SW480 (cell line): ENCODE data around the gene CFAP20DC.

Experiments used
- DNase-seq: peaks from one replicate; pipeline ENCODE4 v3.0.0-alpha.2; 2016; ENCODE audit warnings: low spot score

CFAP20DC gene

DNA sequence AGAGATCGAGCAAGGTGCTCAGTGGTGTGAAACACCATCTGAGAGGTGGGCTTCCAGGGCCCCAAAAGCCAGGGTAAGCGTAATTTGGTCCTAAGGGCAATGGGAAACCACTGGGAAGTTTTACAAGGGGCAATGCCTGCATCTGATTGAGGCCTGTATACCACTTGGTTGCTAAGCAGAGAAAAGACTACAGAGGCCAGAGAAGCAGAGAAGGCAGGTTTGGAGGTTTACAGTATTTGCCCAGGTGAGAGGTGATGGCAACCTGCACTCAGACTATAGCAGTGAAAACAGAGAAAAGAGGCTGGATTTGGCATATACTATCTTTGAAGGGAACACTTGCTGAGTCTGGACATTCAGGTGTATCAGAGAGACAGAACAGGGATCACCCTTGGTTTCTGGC is 249.8 kb downstream of the CFAP20DC start:
- DNase-seq, result no peak

- DNase-seq, result no peak
Observed at GRCh38 chr3:58799271-58799670, 250.6 kb downstream of the CFAP20DC start.

GRCh38 chr3:58798312-58798711 is 251.5 kb downstream of the CFAP20DC start:
- DNase-seq, result no peak

GRCh38 chr3:58794750-58795149 is 255.1 kb downstream of the CFAP20DC start:
- no peak for DNase-seq

GRCh38 chr3:58793938-58794337 is 255.9 kb downstream of the CFAP20DC start:
- no peak for DNase-seq

DNA sequence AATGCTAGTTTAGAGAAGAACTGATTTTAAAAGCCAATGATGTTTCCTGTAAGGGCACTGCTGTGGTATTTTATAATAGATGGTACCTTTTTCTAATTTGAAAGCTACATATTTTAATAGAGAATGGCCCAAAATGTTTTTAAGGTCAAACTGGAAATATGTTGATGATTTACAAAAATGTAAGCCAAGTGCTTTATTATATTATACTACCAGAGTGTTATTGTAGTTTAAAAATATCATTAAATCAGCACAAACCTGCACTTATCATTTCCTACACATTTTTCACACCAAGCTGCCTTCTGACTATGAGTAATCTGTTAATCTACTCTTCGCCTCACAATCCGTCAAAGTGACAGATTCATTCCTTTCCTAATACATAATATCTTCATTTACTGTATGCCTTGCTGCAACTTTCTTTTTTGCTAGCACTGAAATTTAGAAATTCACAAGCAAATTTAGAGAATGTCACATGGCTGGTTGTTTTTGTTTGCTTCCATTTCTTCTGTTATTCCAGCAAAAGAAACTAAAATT is 256.8 kb downstream of the CFAP20DC start:
- DNase-seq, result no peak

DNA sequence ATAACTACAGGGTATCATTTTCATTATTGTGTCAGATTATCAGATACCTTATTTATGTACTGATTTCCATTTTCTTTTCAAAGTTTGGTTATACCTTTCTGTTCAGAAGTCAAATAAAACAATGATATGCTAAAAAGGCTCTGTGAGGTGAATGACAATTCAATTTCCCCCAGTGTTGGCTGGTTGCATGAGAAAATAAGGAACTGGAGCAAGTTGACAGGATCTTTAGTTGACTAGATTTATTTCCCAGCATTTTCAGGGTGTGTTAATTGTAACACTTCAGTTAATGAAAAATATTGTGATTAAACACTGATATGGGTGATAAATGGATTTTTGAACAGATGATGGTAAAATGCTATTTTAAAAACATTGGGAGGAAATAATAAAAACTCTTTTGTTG is 260.4 kb downstream of the CFAP20DC start:
- DNase-seq, result no peak

DNA sequence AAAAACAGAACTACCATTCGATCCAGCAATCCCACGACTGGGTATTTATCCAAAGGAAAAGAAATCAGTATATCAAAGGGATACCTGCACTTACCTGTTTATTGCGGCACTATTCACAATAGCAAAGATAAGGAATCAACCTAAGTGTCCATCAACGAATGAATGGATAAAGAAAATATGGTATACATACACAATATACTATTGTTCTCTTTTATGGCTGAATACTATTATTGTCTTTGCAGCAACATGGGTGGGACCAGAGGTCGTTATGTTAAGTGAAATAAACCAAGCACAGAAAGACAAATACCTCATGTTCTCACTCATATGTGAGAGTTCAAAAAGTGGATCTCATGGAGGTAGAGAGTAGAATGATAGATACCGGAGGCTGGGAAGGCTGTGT is 264.9 kb downstream of the CFAP20DC start:
- no peak for DNase-seq

DNA sequence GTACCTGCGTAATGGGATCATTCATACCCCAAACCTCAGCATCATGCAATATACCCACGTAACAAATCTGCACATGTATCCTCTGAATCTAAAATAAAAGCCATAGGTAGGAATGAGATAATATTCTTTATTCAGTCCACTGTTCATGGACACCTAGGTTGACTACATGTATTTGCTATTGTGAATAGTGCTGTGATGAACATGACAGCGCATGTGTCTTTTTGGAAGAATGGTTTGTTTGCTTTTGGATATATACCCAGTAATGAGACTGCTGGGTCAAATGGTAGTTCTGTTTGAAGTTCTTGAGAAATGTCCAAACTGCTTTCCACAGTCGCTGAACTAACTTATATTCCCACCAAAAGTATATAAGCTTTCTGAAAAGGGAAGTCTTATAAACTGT is 265.4 kb downstream of the CFAP20DC start:
- DNase-seq, result no peak

GRCh38 chr3:58783845-58784244 is 266.0 kb downstream of the CFAP20DC start:
- DNase-seq, result no peak

DNA sequence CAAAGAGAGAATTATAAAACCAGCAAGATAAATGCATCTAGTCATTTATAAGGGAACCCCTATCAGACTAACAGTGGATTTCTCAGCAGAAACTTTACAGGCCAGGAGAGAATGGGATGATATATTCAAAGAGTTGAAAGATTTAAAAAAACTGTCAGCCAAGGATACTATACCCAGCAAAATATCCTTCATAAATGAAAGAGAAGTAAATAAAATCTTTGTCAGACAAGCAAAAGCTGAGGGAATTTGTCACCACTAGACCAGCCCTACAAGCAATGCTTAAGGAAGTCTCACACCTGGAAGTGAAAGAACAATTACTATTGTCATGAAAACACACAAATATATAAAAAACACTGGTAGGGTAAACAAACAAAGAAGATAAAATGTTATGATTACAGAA is 269.9 kb downstream of the CFAP20DC start:
- DNase-seq, result no peak

GRCh38 chr3:58776231-58776630 is 273.6 kb downstream of the CFAP20DC start:
- peak; percentile 2 for DNase-seq

DNA sequence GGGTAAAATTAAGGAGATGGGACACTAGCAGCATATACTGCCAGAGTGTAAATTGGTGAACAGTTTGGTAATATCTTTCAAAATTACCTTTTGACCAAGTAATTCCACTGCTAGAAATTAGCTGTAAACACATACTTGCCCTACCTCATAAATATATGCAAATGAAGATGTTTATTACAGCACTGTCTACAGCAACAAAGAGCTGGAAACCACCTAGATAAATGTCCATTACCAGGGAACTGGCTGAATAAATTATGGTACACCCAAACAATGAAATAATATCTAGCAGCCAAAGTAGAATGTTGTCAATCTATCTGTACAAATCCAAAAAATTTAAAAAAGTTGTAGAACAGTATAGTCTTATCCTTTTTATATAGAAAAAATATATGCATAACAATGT is 277.4 kb downstream of the CFAP20DC start:
- no peak for DNase-seq

GRCh38 chr3:58769065-58769464 is 280.8 kb downstream of the CFAP20DC start:
- no peak for DNase-seq

DNA sequence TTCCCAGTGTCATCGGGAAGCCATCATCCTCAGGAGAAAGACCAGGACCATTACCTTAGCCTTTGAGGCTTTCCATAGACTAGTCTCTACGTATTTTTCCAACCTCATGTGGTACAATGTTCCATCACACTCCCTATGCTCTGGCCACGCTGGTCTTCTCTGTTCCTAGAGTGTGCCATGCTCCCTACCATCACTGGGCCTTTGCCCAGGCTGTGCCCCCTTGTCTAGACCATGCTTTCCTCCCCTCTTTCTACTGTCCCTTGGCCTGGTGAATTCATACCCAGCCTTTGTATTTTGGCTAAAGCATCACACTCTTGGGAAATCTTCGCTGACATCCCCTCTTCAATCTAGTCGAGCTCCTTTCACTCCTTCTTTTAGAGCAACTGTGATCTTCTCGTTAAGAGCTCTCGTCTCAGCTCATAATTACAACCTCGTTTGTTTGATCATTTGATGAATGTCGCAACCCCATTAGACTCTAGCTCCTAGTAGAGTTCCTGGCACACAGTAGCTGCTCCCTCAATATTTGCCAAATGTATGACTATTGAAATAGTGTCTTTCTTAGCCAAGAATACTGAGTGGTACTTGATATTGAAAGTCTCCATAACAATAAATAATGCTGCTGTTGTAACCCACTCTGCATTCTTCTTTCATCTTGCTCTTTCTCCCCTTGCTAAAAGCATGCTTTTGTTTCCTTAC is 283.1 kb downstream of the CFAP20DC start:
- DNase-seq, result no peak

DNA sequence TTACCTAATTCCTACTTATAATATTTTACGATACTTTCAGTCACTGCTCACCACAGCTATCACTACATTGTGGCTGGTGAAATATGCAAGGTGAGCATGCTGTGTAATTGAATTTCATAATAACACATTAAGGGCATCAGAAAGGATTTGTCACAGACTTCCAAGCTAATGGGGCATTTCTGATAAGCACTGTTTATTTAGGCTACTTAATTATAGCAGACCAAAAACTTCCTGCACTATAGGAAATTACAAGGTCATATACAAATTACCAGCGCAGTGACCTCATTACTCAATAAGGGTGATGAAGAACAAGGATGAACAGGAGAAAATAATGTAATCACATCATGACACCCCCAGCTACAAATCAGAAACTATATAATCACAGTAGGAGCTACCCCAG is 294.7 kb downstream of the CFAP20DC start:
- no peak for DNase-seq

DNA sequence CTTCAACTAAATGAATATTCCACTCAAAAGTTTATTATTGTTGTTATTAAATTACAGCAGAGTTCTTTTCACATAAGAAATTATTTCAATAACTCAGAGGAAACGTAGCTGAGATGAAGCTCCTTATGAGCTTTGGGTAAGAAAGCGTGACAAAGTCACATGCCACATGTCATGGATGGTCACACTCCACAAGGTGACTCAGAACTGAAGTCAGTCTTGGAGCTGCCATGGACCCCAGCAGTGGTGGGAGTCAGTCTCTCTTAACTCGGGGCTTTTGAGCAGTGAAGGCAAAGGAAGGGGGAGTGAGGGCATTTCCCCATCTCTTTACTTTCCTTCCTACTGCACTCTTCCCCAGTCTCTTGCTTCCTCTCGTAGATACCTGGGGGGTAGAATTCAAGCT is 295.8 kb downstream of the CFAP20DC start:
- no peak for DNase-seq

GRCh38 chr3:58751882-58752567 is 297.8 kb downstream of the CFAP20DC start:
- DNase-seq, result no peak

DNA sequence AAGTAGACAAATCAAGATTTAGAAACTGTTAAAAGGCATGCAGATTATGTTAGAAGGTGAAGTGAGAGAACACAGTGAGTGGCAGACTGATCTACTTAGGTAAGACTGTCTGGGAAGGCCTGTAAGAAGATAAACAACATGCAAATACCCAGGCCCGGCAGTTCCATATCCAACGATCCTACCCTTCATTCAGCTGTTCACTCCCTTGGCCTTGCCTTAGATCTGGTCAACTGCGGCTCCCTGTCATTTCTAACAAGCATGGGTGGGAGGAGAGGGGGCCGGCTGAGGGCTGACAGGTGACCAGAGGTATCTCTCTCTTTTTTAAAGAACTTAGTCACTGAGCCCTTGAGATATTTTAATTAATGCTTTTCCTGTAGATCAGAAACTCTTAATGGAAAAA is 298.6 kb downstream of the CFAP20DC start:
- no peak for DNase-seq

GRCh38 chr3:58749948-58750347 is 299.9 kb downstream of the CFAP20DC start:
- no peak for DNase-seq

DNA sequence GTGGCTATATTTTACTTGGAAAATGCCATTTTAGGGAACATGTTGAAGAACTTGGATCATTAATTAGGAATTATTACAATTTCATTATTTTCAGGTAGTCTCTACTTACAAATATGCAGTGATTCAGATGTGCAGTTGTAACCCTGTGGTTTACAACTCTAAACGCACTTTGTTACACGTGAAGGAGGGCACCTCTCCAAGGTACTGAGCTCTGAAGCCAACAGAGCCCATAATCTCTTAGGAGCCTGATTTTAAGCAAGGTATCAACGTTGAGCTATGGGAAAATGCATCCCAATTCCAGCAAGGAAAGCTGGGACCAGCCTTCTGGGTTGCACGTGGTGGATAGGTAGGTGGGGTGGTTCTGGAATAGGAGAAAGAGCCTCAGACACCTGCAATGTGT is 301.8 kb downstream of the CFAP20DC start:
- DNase-seq, result no peak

DNA sequence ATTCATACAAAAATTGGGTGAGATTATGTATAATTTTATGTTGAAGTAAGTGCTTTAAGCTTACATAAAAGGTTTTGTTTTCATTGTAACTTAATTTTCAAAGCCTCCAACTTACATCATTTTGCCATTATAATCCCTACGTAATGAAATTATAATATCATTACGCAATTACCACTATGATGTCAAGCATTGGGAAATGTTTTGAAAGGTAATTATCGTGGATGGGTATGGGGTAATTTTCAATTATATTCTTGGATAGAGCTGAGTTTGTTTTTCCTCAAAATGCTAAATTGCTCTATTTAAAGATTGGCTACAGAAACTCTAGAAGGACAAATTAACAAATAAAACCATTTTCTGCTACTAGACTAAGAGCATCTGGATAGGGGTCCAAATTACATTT is 303.1 kb downstream of the CFAP20DC start:
- no peak for DNase-seq

DNA sequence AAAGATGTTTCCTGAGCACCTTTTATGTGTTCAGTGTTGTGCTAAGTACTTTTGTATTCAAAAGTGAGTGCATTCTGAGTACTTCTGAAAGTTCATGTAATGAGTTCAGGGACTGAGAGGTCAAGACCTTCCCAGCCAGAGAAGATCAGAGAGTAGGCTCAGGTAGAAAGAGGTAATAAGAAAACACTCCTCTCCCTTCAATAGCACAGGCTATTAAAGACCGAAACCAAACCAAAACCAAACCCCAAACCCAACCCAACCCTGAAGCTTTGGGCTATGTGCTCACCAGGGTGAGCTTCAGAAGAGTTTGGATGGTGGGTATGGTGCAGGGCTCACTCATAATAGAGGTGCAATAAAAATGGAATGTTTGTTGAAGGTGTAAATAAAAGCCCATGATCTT is 306.5 kb downstream of the CFAP20DC start:
- DNase-seq, result no peak

DNA sequence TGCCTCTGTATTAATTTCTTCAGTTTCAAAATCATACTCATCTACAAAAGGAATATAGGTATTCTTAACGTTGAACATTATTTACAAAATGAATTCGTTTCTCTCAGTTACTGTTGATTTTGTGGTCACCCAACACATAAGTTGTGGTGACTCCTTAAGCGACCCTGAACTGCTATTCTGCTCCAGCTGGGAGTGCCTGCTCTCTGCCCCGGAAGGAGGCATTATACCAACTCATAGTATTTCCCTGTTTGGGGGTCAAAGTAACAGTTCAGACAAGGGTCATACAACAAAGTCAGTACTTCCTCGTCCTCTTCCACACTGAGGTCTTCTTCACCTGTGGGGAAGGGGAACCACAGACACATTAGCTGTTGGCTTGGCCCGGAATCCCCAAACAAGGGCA is 307.6 kb downstream of the CFAP20DC start:
- DNase-seq, result peak; percentile 13
